ENCODE measurements around the gene SLC12A8. TPM values are rescaled to one million over a fixed set of nuclear protein-coding genes. Genes with fewer than 3 reads are reported as not detected.

SLC12A8 gene
- total and polyA plus RNA-seq, 5 donors from 2014 or later = not detected

DNA sequence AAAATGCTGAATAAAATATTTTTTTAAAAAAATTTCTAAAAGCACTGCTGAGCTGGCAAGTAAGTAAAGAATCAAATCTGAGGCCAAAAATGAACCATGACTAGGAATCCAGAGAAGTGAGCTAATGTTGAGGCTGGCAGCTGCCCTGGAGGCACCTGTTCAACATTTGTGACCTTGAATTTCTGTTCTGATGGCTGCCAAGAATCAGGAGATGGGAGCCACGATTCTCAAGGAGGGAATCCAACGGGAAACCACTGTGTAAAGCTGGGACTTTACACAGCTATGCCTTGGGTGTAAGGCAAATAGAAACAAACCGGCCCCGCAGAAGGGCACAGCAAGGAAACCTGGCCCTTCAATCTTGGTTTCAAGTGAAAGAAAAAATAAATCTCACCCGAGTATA, 179.4 kb downstream of the SLC12A8 start:
- H3K9me3 ChIP-seq (ENCODE audit: control insufficient read depth in 2 of 2, low read length in 2 of 2) = peaks cover 8 to 10% of the 10 kb centered on the region in 2 experiments
- H3K4me3 ChIP-seq (ENCODE audit: low read depth, low read length) = no peak overlapping the region
- no peaks in the 10 kb centered on the region for H3K27me3 Mint-ChIP-seq
- peaks cover 28% of the 10 kb centered on the region for H3K36me3 Mint-ChIP-seq
- H3K27ac ChIP-seq (ENCODE audit: insufficient read depth, low read length, poor library complexity, severe bottlenecking) = no peak overlapping the region
- no peaks in the 10 kb centered on the region for H3K27me3 ChIP-seq (ENCODE audit: control insufficient read depth, insufficient read depth, low read length)
- DNase-seq = no peak
- H3K9me3 Mint-ChIP-seq = peaks cover 0 to 14% (median 5%) of the 10 kb centered on the region in 7 donors
- no peaks in the 10 kb centered on the region for H3K4me1 ChIP-seq (ENCODE audit: control insufficient read depth, insufficient read depth, low read length, poor library complexity, severe bottlenecking)
- no peak overlapping the region for H3K4me3 Mint-ChIP-seq
- H3K36me3 ChIP-seq (ENCODE audit: control insufficient read depth, insufficient read depth, low read length) = peaks cover 10% of the 10 kb centered on the region
- ATAC-seq (ENCODE audit: low read depth in 2 of 2) = no peak
- H3K4me1 Mint-ChIP-seq = peaks cover 20 to 36% (median 23%) of the 10 kb centered on the region in 4 donors
- H3K27ac Mint-ChIP-seq = no peak overlapping the region

DNA sequence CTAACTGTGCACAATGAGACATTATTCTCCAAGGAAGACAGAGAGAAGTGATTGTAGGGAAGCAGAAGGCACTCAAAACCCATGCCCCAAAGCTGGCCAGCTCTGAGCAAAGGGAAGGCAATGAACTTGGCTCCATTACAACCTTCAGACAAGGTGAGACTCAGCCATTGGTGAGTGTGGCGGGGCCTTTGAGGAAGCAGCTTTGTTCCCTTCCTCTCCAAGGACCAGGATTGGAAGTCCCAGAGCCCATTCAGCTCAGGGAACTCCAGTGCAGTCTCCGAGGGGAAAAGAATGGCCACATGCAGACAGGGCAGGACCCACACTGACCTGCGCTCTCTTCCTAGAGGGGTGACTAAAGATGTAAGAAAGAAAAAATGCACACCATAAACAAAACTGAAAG, 179.9 kb downstream of the SLC12A8 start:
- Histone ChIP-seq H3K36me3 (ENCODE audit: control insufficient read depth, insufficient read depth, low read length) (peaks cover 14% of the 10 kb centered on the region), H3K4me3 (ENCODE audit: low read depth, low read length) (no peak overlapping the region), H3K27me3 (ENCODE audit: control insufficient read depth, insufficient read depth, low read length) (no peaks in the 10 kb centered on the region), H3K4me1 (ENCODE audit: control insufficient read depth, insufficient read depth, low read length, poor library complexity, severe bottlenecking) (no peaks in the 10 kb centered on the region), H3K9me3 (ENCODE audit: control insufficient read depth in 2 of 2, low read length in 2 of 2) (peaks cover 8 to 10% of the 10 kb centered on the region in 2 experiments), H3K27ac (ENCODE audit: insufficient read depth, low read length, poor library complexity, severe bottlenecking) (no peak overlapping the region)
- H3K27ac Mint-ChIP-seq = peak overlapping the region in 1 of 3 donors; percentile 42
- H3K36me3 Mint-ChIP-seq = peaks cover 29% of the 10 kb centered on the region
- peaks cover 16 to 38% (median 20%) of the 10 kb centered on the region in 4 donors for H3K4me1 Mint-ChIP-seq
- H3K4me3 Mint-ChIP-seq = no peak overlapping the region
- no peak for ATAC-seq (ENCODE audit: low read depth in 2 of 2)
- no peak for DNase-seq
- H3K27me3 Mint-ChIP-seq = no peaks in the 10 kb centered on the region
- peaks cover 0 to 14% (median 5%) of the 10 kb centered on the region in 7 donors for H3K9me3 Mint-ChIP-seq

Other genes with a start within 250 kb of the SLC12A8 start
- 24.8 TPM for gene HEG1, start 156.8 kb downstream of the SLC12A8 start, total RNA-seq
- gene HEG1, start 156.8 kb downstream of the SLC12A8 start, polyA plus RNA-seq = 1 to 10 TPM in 3 of 4 donors, under 1 TPM in 1; 0.95 to 3.4 (median 2.1) TPM
- 50.6 TPM for gene ZNF148, start 162.6 kb upstream of the SLC12A8 start, total RNA-seq
- 10 to 100 TPM; 58.0 to 75.0 (median 65.4) TPM for gene ZNF148, start 162.6 kb upstream of the SLC12A8 start, polyA plus RNA-seq

Measured in CD4-positive, CD25-positive, alpha-beta regulatory T cell (primary cell).